Dendritic cell treated with granulocyte-macrophage colony-stimulating factor and Interleukin-4, amounts not matched to agents 40 ng/mL and 50 ng/mL, for 4 days (primary cell): ENCODE results near the gene CDC40.
"Not testable (repeated sequence)": the region's sequence is repeated elsewhere in the genome, so short reads cannot be mapped to it uniquely, and the experiment has no call there.

ENCODE experiments used
- H3K27ac Mint-ChIP-seq: one replicate; pipeline ENCODE4 v1.8.0; 2022; ENCODE audit warnings: mild to moderate bottlenecking, mixed read lengths
- H3K27me3 Mint-ChIP-seq: one replicate; pipeline ENCODE4 v1.8.0; 2022; ENCODE audit warnings: mild to moderate bottlenecking, mixed read lengths
- H3K36me3 Mint-ChIP-seq: one replicate; pipeline ENCODE4 v1.8.0; 2022; ENCODE audit warnings: low read depth, mixed read lengths
- H3K4me1 Mint-ChIP-seq: one replicate; pipeline ENCODE4 v1.8.0; 2022; ENCODE audit warnings: low read depth, mixed read lengths
- H3K4me3 Mint-ChIP-seq: one replicate; pipeline ENCODE4 v1.8.0; 2022; ENCODE audit warnings: mild to moderate bottlenecking, moderate library complexity, mixed read lengths
- H3K9me3 Mint-ChIP-seq: one replicate; pipeline ENCODE4 v1.8.0; 2022; ENCODE audit warnings: mixed read lengths
- intact Hi-C: fragments of 100-400 bp; cut with micrococcal nuclease; formaldehyde crosslinking; loops from one replicate; pipeline ENCODE4 v1.15.0; 2022

CDC40 gene

GRCh38 chr6:110269623-110270022 is 89.4 kb downstream of the CDC40 start:
- H3K27me3 Mint-ChIP-seq = no peaks in the 10 kb centered on the region
- no peak overlapping the region for H3K4me3 Mint-ChIP-seq
- peaks cover 5% of the 10 kb centered on the region for H3K4me1 Mint-ChIP-seq
- H3K36me3 Mint-ChIP-seq = no peaks in the 10 kb centered on the region
- no peak overlapping the region for H3K27ac Mint-ChIP-seq
- no peaks in the 10 kb centered on the region for H3K9me3 Mint-ChIP-seq
- intact Hi-C loops = no loop called here

DNA sequence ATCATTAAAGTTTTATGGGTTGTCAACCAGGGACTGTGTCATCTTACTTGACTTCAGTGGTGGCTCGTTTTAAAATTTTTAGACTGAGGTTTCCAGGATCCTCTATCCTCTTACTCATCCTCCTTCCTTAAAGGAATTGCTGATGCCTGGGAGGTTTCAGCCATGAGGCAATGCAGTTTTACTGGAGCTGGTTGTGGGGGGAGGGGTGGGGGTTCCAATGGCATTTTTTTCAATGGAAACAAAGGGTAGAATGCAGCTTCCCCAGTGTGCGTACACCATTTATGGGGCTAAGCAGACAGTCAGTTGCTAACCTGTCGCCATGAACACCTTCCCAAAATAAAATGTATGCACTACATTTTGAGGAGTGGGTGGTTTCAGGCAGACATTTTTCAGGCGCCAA is 89.9 kb downstream of the CDC40 start:
- no peaks in the 10 kb centered on the region for H3K36me3 Mint-ChIP-seq
- H3K4me3 Mint-ChIP-seq = no peak overlapping the region
- intact Hi-C loops = no loop called here
- H3K9me3 Mint-ChIP-seq = no peaks in the 10 kb centered on the region
- H3K4me1 Mint-ChIP-seq = peaks cover 6% of the 10 kb centered on the region
- H3K27ac Mint-ChIP-seq = no peak overlapping the region
- H3K27me3 Mint-ChIP-seq = no peaks in the 10 kb centered on the region

DNA sequence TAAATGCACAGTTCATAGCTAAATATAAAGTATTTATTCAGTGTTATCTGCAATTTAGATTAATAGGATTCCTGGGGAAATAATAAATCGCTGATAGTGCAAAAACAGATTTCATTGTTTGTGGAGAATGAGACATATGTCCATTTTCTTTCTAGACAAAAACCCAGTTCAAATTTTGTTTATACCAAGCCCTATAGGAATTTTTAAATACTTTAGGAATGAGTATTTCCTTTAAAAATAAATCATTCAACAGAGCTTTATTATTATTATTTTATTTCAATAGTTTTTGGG is 91.5 kb downstream of the CDC40 start:
- Mint-ChIP-seq H3K4me1 (peaks cover 5% of the 10 kb centered on the region), H3K27me3 (no peaks in the 10 kb centered on the region), H3K36me3 (no peaks in the 10 kb centered on the region), H3K9me3 (no peaks in the 10 kb centered on the region), H3K27ac (no peak overlapping the region), H3K4me3 (no peak overlapping the region)
- intact Hi-C loops = no loop called here

- H3K27me3 Mint-ChIP-seq, H3K27ac Mint-ChIP-seq, H3K4me1 Mint-ChIP-seq, H3K9me3 Mint-ChIP-seq, H3K36me3 Mint-ChIP-seq, H3K4me3 Mint-ChIP-seq, intact Hi-C loops: not testable (repeated sequence)
Measured at GRCh38 chr6:110272781-110273180, 92.6 kb downstream of the CDC40 start.

DNA sequence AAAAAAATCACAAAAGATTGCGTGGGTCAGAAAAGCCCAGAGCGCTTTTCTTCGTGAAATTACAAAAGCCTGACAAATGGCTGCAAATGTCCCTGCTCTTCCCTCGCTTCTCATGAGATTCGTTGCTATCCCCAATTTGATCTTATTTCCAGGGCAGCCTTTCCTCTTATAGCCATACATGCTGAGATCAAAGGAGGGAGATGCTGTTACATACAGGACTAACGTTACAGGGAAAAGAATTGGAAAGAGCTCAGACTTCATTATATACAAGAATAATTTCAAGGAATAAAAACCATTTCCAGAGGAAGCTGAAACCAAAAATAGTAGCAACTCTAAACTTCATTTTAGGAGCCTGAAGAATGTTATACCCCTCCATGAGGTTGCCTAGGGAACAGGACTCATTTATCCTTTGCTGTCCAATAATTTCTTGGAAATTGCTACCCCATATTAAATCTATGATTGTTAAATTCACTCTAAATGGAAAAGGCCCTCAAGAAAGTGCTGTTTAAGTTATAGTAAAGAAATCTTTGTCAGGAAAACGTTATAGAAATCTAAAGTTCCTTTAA is 97.0 kb downstream of the CDC40 start:
- H3K9me3 Mint-ChIP-seq = peaks cover 9% of the 10 kb centered on the region
- H3K4me1 Mint-ChIP-seq = peaks cover 5% of the 10 kb centered on the region
- intact Hi-C loops = no loop called here
- H3K27me3 Mint-ChIP-seq = no peaks in the 10 kb centered on the region
- no peak overlapping the region for H3K4me3 Mint-ChIP-seq
- no peak overlapping the region for H3K27ac Mint-ChIP-seq
- no peaks in the 10 kb centered on the region for H3K36me3 Mint-ChIP-seq
